Endothelial cell of umbilical vein (primary cell): Measurements from ENCODE around the gene TBCD.

ENCODE experiments used
- CTCF ChIP-seq, 2 donors: IDR thresholded peaks; 1 replicate in 1 of 2; 2 replicates in 1 of 2; pipeline ENCODE4 v1.5.1; 2011; ENCODE audit warnings: low read length in 2 of 2, mild to moderate bottlenecking in 2 of 2, moderate library complexity in 2 of 2, control low read depth in 1 of 2, inconsistent platforms in 1 of 2, low read depth in 1 of 2; ENCODE audit not compliant: insufficient read depth in 1 of 2; ENCODE audit errors: extremely low read depth in 1 of 2
- POLR2A ChIP-seq: IDR thresholded peaks from 2 replicates; pipeline ENCODE4 v1.6.1; 2012; ENCODE audit warnings: low read depth, mild to moderate bottlenecking, control low read depth, low read length
- TF ChIP-seq, protein P1 (sequence below): IDR thresholded peaks from 2 replicates; pipeline ENCODE4 v1.6.1; 2011; ENCODE audit not compliant: insufficient read depth, insufficient read length

- TF ChIP-seq, protein P1, sequence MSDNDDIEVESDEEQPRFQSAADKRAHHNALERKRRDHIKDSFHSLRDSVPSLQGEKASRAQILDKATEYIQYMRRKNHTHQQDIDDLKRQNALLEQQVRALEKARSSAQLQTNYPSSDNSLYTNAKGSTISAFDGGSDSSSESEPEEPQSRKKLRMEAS = no peak
- TF ChIP-seq CTCF (IDR thresholded peaks at IDR 0.05; ENCODE audit: extremely low read depth in 1 of 2, insufficient read depth in 1 of 2, low read depth in 1 of 2, low read length in 2 of 2) (no peak), POLR2A (no peak)
These were observed 233.6 kb downstream of the TBCD start for GRCh38 chr17:82985428-82985805.
